Astrocyte (in vitro differentiated cells and primary cell): ENCODE measurements around the gene NEAT1. TPM values are rescaled to one million over a fixed set of nuclear protein-coding genes. Genes with fewer than 3 reads are reported as not detected.
A peak's percentile ranks its signal among the peaks of the same experiment; 100 is the strongest.

Source experiments
- DNase-seq: peaks from one replicate; pipeline ENCODE4 v3.0.0-alpha.2; 2010; ENCODE audit warnings: low read depth
- FAIRE-seq: peaks from 2 replicates; lab custom pipeline; 2011; peaks lifted over from hg19 to GRCh38; lab: Jason Lieb, UNC
- H2AFZ ChIP-seq: 2 replicates; pipeline ENCODE4 v1.6.0; 2012; ENCODE audit warnings: low read depth, low read length, inconsistent platforms
- H3K27ac ChIP-seq: 2 replicates; pipeline ENCODE4 v1.5.1; 2011; ENCODE audit warnings: low read depth, low read length, inconsistent platforms
- H3K27me3 ChIP-seq: 2 replicates; pipeline ENCODE4 v1.6.0; 2011; ENCODE audit warnings: low read length, inconsistent platforms; ENCODE audit not compliant: insufficient read depth
- H3K36me3 ChIP-seq: 2 replicates; pipeline ENCODE4 v1.5.1; 2011; ENCODE audit warnings: low read length, inconsistent platforms; ENCODE audit not compliant: insufficient read depth
- H3K4me1 ChIP-seq: 2 replicates; pipeline ENCODE4 v1.5.1; 2011; ENCODE audit warnings: low read length, inconsistent platforms; ENCODE audit not compliant: insufficient read depth
- H3K4me2 ChIP-seq: 2 replicates; pipeline ENCODE4 v1.6.0; 2012; ENCODE audit warnings: low read length, inconsistent platforms
- H3K4me3 ChIP-seq: 2 replicates; pipeline ENCODE4 v1.5.1; 2011; ENCODE audit warnings: low read depth, mild to moderate bottlenecking, low read length, inconsistent platforms; ENCODE audit not compliant: insufficient read depth
- H3K79me2 ChIP-seq: 2 replicates; pipeline ENCODE4 v1.6.0; 2012; ENCODE audit warnings: mild to moderate bottlenecking, low read length, inconsistent platforms; ENCODE audit not compliant: insufficient read depth
- H3K9ac ChIP-seq: 2 replicates; pipeline ENCODE4 v1.6.0; 2012; ENCODE audit warnings: mild to moderate bottlenecking, low read length, inconsistent platforms
- H3K9me3 ChIP-seq: 2 replicates; pipeline ENCODE4 v1.5.1; 2012; ENCODE audit warnings: low read depth, mild to moderate bottlenecking, low read length, inconsistent platforms; ENCODE audit not compliant: insufficient read depth
- H4K20me1 ChIP-seq: 2 replicates; pipeline ENCODE4 v1.6.0; 2012; ENCODE audit warnings: low read length, inconsistent platforms; ENCODE audit not compliant: insufficient read depth
- H3K27ac Mint-ChIP-seq: one replicate; pipeline ENCODE4 v1.8.0; 2021; ENCODE audit warnings: mild to moderate bottlenecking, mixed read lengths; ENCODE audit not compliant: unreplicated experiment
- H3K27me3 Mint-ChIP-seq: one replicate; pipeline ENCODE4 v1.8.0; 2021; ENCODE audit warnings: low read depth, mixed read lengths; ENCODE audit not compliant: unreplicated experiment
- H3K36me3 Mint-ChIP-seq: one replicate; pipeline ENCODE4 v1.8.0; 2021; ENCODE audit warnings: low read depth, mixed read lengths; ENCODE audit not compliant: unreplicated experiment
- H3K4me1 Mint-ChIP-seq: one replicate; pipeline ENCODE4 v1.8.0; 2021; ENCODE audit warnings: low read depth, mixed read lengths; ENCODE audit not compliant: unreplicated experiment
- H3K4me3 Mint-ChIP-seq: one replicate; pipeline ENCODE4 v1.8.0; 2021; ENCODE audit warnings: mild to moderate bottlenecking, moderate library complexity, mixed read lengths; ENCODE audit not compliant: unreplicated experiment
- H3K9me3 Mint-ChIP-seq: one replicate; pipeline ENCODE4 v1.8.0; 2021; ENCODE audit warnings: mild to moderate bottlenecking, mixed read lengths; ENCODE audit not compliant: unreplicated experiment
- CTCF ChIP-seq: IDR thresholded peaks from 2 replicates; pipeline ENCODE4 v1.5.1; 2011; ENCODE audit warnings: low read depth, mild to moderate bottlenecking, inconsistent platforms, low read length, moderate library complexity; ENCODE audit not compliant: insufficient read depth
- EZH2 ChIP-seq: IDR thresholded peaks from 2 replicates; pipeline ENCODE4 v1.6.1; 2012; ENCODE audit warnings: mild to moderate bottlenecking, low read length, inconsistent platforms; ENCODE audit not compliant: insufficient read depth
- total RNA-seq: library from RNA; stranded (reverse); gene quantifications from 2 replicates; pipeline ENCODE4 v1.2.1, GENCODE V29; 2021

NEAT1 gene
- total RNA-seq, 1 donor from 2014 or later = 317 TPM

- Histone ChIP-seq H3K27ac (peak overlapping the region; percentile 16), H3K4me1 (peaks cover 14% of the 10 kb centered on the region), H3K27me3 (no peaks in the 10 kb centered on the region), H2AFZ (no peak overlapping the region), H3K4me2 (peak overlapping the region; percentile 30), H3K9me3 (no peaks in the 10 kb centered on the region), H3K79me2 (peaks cover 95% of the 10 kb centered on the region), H3K9ac (peak overlapping the region; percentile 48), H3K36me3 (peaks cover 53% of the 10 kb centered on the region), H3K4me3 (no peak overlapping the region), H4K20me1 (peaks cover 96% of the 10 kb centered on the region)
- Mint-ChIP-seq H3K36me3 (peaks cover 4% of the 10 kb centered on the region), H3K4me1 (peaks cover 31% of the 10 kb centered on the region), H3K27me3 (no peaks in the 10 kb centered on the region), H3K27ac (no peak overlapping the region), H3K9me3 (no peaks in the 10 kb centered on the region), H3K4me3 (no peak overlapping the region)
- DNase-seq = no peak
- TF ChIP-seq EZH2 (no peak), CTCF (no peak)
- FAIRE-seq = no peak
Observed at GRCh38 chr11:65436412-65437032, 13.9 kb downstream of the NEAT1 start.

- H3K4me1 ChIP-seq = peaks cover 14% of the 10 kb centered on the region
Observed at GRCh38 chr11:65437436-65438227, 15.0 kb downstream of the NEAT1 start.

More at GRCh38 chr11:65437436-65438227, 15.0 kb downstream of the NEAT1 start:
- peaks cover 7% of the 10 kb centered on the region for H3K36me3 Mint-ChIP-seq
- peak overlapping the region; percentile 2 for H3K27ac ChIP-seq
- no peak overlapping the region for H2AFZ ChIP-seq
- H3K27me3 Mint-ChIP-seq = no peaks in the 10 kb centered on the region
- H3K4me3 ChIP-seq = no peak overlapping the region
- TF ChIP-seq EZH2 (no peak), CTCF (no peak)
- peaks cover 58% of the 10 kb centered on the region for H3K36me3 ChIP-seq
- peak overlapping the region; percentile 10 for H3K4me3 Mint-ChIP-seq
- peak overlapping the region; percentile 3 for H3K4me2 ChIP-seq
- H3K27ac Mint-ChIP-seq = peak overlapping the region; percentile 23
- H3K9ac ChIP-seq = peak overlapping the region; percentile 21
- H3K9me3 ChIP-seq = no peaks in the 10 kb centered on the region
- no peaks in the 10 kb centered on the region for H3K9me3 Mint-ChIP-seq
- H3K79me2 ChIP-seq = peaks cover 94% of the 10 kb centered on the region
- peaks cover 29% of the 10 kb centered on the region for H3K4me1 Mint-ChIP-seq
- no peaks in the 10 kb centered on the region for H3K27me3 ChIP-seq
- H4K20me1 ChIP-seq = peaks cover 96% of the 10 kb centered on the region
- DNase-seq = no peak
- no peak for FAIRE-seq
